Activated T-cell treated with anti-CD3 and anti-CD28 coated beads, Interleukin-2, amount 50 U/mL, for 24 hours (primary cell): ENCODE data around the gene TSPAN4.

Source experiments
- DNase-seq: peaks from one replicate; pipeline ENCODE4 v3.0.0-alpha.2; 2020
- H3K27ac Mint-ChIP-seq: 2 replicates; pipeline ENCODE4 v1.8.0; 2020; ENCODE audit warnings: mild to moderate bottlenecking, mixed read lengths
- H3K27me3 Mint-ChIP-seq: 2 replicates; pipeline ENCODE4 v1.8.0; 2020; ENCODE audit warnings: mixed read lengths
- H3K36me3 Mint-ChIP-seq: 2 replicates; pipeline ENCODE4 v1.8.0; 2020; ENCODE audit warnings: low read depth, mixed read lengths
- H3K4me1 Mint-ChIP-seq: 2 replicates; pipeline ENCODE4 v1.8.0; 2020; ENCODE audit warnings: low read depth, mixed read lengths
- H3K4me3 Mint-ChIP-seq: 2 replicates; pipeline ENCODE4 v1.8.0; 2020; ENCODE audit warnings: mild to moderate bottlenecking, moderate library complexity, mixed read lengths
- H3K9me3 Mint-ChIP-seq: 2 replicates; pipeline ENCODE4 v1.8.0; 2020; ENCODE audit warnings: mixed read lengths

The TSPAN4 gene

DNA sequence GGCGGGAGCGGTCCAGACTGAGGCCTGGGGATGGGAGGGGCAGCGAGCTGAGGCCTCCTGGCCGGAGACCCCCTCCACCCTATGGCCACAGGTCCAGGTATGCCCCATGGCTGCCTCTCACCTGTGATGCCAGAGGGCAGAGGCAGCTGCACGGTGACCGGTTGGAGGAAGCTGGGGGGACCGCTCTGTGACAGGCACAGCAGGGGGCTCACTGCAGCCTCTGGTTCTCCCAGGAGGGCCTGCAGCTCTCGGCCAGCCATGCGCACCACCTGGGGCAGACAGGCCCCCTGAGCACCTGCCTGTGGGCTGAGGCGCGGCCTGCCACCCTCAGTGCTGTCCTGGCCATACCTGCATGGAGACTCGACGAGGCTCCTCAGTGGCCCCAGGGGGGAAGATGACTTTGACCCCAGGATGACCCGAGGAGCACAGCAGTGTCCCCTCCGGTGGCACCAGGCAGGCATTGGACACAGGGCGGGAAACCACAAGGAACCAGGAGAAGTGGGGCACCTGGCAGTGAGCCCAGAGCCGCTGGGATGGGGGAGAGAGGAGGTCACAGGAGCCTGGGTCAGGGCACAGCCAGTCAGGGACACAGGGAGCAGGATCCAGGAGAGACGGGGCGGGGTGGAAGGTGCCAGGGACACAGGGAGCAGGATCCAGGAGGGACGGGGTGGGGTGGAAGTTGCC lies 41.4 kb upstream of the TSPAN4 start:
- H3K27me3 Mint-ChIP-seq = no peaks in the 10 kb centered on the region
- no peak overlapping the region for H3K27ac Mint-ChIP-seq
- H3K36me3 Mint-ChIP-seq = peaks cover 43% of the 10 kb centered on the region
- no peak overlapping the region for H3K4me3 Mint-ChIP-seq
- H3K4me1 Mint-ChIP-seq = peaks cover 20% of the 10 kb centered on the region
- no peak for DNase-seq
- H3K9me3 Mint-ChIP-seq = no peaks in the 10 kb centered on the region

DNA sequence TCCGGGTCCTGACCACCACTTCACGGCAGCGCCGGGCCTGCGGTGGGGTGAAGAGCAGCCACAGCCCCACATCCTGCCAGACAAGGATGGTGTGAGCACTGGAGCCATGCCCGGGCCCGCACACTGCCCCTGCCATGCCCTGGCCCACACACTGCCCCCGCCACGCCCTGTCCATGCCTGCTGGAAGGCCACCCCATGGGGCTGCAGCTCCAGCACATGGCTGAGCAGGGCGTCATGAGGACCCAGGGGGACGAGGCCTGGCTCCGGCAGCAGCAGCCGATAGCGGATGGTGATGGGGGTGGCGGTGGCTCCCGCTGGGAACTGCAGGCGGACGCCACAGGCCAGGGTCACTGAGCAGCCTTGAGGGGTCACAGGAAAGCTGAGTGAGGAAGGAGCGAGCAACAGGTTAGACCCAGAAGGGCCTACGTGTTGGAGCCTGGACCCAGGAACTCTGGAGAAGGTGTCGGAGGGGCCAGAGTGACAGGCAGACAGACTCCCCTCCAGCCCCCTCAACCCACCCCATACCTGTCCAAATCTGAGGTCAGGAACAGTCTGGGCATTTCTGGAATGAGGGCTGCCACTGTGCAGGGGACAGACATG lies 40.5 kb upstream of the TSPAN4 start:
- no peak for DNase-seq
- H3K36me3 Mint-ChIP-seq = peaks cover 40% of the 10 kb centered on the region
- no peaks in the 10 kb centered on the region for H3K27me3 Mint-ChIP-seq
- H3K4me1 Mint-ChIP-seq = peaks cover 14% of the 10 kb centered on the region
- H3K27ac Mint-ChIP-seq = no peak overlapping the region
- H3K9me3 Mint-ChIP-seq = no peaks in the 10 kb centered on the region
- no peak overlapping the region for H3K4me3 Mint-ChIP-seq

DNA sequence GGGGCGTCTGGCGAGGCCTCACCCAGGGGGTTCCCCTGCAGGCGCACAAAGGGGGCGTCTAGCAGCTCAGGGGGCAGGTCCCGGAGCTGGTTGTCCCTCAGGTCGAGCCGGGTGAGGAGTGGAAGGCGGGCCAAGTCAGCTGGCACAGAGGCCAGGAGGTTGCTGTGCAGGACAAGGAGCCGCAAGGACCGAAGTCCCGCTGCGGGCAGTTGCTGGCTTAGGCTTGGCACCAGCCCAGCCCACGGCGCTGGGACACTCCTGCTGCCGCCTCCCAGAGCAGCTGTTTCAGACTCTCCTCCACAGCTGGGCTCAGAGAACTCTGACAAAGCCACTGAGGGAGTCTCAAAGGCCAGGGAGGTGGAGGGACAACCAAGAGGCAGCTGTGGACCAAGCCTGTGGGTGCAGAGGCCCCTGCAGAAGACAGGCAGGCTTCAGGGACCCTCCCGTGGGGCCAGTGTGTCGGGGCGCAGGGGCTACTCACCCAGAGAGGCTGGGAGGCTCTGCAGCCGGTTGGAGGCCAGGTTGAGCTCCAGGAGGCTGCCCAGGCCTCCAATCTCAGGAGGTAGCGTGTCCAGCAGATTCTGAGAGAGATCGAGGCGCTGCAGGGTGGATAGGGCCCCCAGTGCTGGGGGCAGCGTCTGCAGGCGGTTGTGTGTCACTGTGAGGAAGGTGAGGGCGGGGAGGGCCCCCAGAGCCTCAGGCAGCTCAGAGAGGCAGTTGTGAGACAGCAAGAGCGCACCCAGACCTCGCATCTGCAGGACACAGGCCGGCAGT lies 39.8 kb upstream of the TSPAN4 start:
- H3K27ac Mint-ChIP-seq = no peak overlapping the region
- H3K27me3 Mint-ChIP-seq = no peaks in the 10 kb centered on the region
- H3K9me3 Mint-ChIP-seq = no peaks in the 10 kb centered on the region
- DNase-seq = no peak
- H3K36me3 Mint-ChIP-seq = peaks cover 43% of the 10 kb centered on the region
- peak overlapping the region; percentile 84 for H3K4me3 Mint-ChIP-seq
- peaks cover 18% of the 10 kb centered on the region for H3K4me1 Mint-ChIP-seq

DNA sequence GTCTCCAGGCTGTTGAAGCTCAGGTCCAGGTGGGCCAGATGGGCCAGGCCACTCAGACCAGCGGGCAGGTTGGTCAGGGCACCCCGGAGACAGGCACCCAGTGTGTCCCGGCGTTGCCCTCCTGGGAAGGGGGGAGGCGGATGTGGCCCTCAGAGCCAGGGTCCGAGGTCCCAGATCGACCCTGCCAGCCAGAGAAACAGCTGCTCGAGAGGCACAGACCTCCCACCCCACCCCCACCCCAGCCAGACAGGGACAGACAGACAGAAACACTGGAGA lies 39.2 kb upstream of the TSPAN4 start:
- H3K27ac Mint-ChIP-seq = no peak overlapping the region
- peak overlapping the region; percentile 84 for H3K4me3 Mint-ChIP-seq
- H3K36me3 Mint-ChIP-seq = peaks cover 45% of the 10 kb centered on the region
- no peak for DNase-seq
- H3K9me3 Mint-ChIP-seq = no peaks in the 10 kb centered on the region
- peaks cover 22% of the 10 kb centered on the region for H3K4me1 Mint-ChIP-seq
- H3K27me3 Mint-ChIP-seq = no peaks in the 10 kb centered on the region

DNA sequence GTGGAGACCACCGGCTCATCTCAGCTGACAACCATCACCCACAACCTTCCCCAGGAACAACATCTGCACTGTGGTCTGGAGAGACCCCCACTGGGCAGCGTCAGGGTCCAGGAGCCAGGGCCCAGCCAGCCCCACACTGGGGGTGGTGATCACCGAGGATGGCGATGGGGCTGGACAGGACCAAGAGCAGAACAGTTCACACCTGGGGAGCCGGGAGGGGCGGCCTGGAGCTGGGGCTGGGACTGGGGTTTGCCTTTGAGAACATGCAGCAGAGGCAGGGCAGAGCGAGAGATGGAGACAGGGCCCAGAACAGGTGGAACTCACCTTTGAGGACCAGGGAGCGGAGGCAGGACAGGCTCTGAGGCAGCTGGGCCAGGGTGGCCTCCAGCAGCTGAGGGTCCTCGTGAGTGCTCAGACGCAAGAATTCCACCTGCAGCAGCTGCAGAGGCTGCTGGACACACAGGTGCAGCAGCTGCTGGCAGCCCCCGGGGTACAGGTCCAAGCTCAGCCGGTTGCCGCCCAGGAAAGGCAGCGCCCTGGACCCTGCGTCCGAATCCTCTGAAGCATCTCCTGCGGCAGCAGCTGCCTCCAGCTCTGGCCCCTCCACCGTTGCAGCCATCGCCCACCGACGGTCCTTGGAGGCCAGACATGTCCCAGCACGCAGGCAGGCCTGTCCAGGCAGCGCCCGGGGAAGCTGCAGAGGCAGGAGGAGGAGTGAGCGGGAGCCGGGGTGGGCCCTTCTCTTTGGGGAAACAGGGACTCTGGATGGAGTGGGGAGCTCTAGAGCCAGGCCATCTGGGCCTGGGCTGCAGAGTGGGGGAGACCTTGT lies 38.7 kb upstream of the TSPAN4 start:
- Mint-ChIP-seq H3K4me3 (peak overlapping the region; percentile 84), H3K27ac (peak overlapping the region; percentile 74), H3K27me3 (no peaks in the 10 kb centered on the region), H3K4me1 (peaks cover 26% of the 10 kb centered on the region), H3K9me3 (no peaks in the 10 kb centered on the region), H3K36me3 (peaks cover 50% of the 10 kb centered on the region)
- no peak for DNase-seq

DNA sequence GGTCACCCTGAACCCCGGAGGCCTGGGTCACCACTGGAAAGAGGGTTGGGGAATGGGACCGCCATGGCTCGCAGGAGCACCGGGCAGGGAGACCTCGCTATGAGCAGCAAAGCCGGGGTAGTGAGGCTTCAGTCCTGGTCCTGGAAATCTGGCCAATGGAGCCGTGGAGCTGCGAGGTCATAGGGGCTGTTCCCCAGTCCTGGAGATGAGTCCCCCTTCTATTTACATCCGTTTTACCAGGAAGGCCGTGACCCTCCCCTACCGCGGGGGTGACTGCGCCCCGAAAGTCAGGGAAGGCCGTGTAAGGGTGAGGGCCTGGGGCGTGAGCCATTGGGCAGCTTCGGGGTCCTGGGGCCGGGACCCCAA lies 38.1 kb upstream of the TSPAN4 start:
- Mint-ChIP-seq H3K4me1 (peaks cover 26% of the 10 kb centered on the region), H3K27ac (peak overlapping the region; percentile 74), H3K27me3 (no peaks in the 10 kb centered on the region), H3K36me3 (peaks cover 49% of the 10 kb centered on the region), H3K4me3 (peak overlapping the region; percentile 84), H3K9me3 (no peaks in the 10 kb centered on the region)
- DNase-seq = no peak

DNA sequence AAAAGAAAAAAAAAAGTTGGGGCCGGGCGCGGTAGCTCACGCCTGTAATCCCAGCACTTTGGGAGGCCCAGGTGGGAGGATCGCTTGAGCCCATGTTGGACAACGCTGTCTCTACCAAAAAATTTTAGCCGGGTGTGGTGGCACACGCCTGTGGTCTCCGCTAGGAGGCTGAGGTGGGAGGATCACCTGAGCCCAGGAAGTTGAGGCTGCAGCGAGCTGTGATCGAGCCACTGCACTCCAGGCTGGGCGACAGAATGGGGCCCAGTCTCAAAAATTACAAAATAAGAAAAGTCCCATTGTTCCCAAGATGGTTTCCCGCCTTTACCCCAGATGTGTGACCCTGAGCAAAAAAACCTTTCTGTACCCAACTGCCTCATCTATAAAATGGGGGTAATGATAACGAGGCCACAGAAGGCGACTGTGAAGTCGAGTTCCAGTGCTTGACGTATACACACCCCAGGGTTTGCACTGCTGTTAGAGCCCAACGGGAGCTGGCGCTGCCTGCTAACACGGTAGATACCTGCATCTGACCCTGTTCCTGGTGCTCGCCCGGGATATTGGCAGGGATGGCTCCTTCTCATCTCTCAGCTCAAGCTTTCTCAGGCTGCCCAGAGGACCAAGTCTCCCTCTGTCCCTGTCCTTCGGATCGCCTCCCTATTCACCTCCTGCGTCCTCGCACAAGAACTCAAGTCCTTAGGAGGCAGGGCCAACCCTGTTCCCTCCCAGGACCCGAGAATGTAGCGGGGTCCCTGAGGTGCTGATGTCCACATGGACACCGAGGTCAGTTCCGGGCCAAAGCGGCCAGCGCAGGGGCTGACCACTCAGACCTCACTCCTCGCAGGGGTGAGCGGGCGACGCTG lies 34.0 kb upstream of the TSPAN4 start:
- Mint-ChIP-seq H3K9me3 (no peaks in the 10 kb centered on the region), H3K4me3 (peak overlapping the region; percentile 89), H3K4me1 (peaks cover 48% of the 10 kb centered on the region), H3K36me3 (peaks cover 56% of the 10 kb centered on the region), H3K27me3 (no peaks in the 10 kb centered on the region), H3K27ac (peak overlapping the region; percentile 99)
- peak; percentile 54 for DNase-seq

DNA sequence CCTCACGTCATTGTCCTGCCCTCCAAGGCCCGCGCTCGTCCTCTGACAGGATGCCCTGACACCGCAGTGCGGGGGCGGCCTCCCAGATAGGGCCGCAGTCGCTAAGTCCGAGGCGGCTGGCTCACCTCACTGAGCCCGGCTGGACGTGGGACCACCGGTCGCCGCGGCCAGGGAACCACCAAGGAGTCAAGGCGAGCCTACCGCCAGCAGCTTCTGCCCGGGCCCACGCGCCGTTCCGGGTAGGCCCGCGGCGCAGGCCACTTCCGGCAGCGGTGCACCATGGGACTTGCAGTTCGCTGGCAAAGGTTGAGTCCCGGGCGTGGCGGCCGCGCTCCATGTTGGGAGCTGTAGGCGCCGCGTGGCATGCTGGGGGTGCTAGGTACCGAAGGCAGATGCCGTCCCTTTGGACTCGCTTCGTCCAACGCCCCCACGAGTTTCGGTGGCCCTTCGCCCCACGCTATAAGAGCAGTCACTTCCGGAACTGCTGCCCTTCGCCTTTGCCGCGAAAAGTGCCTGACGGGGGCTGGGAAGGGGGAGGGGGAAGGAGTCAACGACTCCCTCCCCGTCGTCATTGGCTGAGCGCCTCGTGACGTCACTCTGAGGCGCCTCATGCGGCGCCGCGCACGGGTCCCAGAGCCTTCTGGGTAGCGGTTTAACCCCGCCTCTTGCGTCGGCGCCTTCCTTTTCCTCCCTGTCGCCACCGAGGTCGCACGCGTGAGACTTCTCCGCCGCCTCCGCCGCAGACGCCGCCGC lies 33.2 kb upstream of the TSPAN4 start, which contains the start of gene RPLP2:
Gene RPLP2 (plus strand): TSS at position 681 of the 753 bp plus-strand sequence. CDS start 268 bp downstream, outside the sequence.
- peak; percentile 99 for DNase-seq
- Mint-ChIP-seq H3K9me3 (no peaks in the 10 kb centered on the region), H3K4me3 (peak within 1 kb of the TSS; percentile 89), H3K27ac (peak within 1 kb of the TSS; percentile 99), H3K36me3 (peaks cover 62% of the 10 kb centered on the region), H3K4me1 (peaks cover 46% of the 10 kb centered on the region), H3K27me3 (no peaks in the 10 kb centered on the region)

DNA sequence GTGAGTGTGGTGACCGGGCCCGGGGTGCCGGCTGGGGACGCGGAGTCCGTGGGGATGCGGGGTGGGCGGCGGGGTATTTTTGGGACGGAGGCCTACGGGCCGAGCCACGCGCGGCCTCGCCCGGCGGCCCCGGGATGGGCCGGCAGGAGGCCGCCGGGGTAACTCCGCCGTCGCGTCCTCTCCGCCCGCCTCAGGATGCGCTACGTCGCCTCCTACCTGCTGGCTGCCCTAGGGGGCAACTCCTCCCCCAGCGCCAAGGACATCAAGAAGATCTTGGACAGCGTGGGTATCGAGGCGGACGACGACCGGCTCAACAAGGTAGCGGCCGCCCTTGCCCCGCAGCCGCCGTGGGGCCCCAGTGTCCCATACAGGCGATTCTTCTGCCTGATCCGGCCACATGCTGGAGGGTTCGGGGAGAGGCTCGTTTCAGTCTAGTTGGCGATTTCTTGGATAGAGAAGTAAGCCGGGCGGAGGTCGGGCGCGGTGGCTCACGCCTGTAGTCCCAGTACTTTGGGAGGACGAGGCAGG lies 32.5 kb upstream of the TSPAN4 start:
- H3K27me3 Mint-ChIP-seq = no peaks in the 10 kb centered on the region
- H3K36me3 Mint-ChIP-seq = peaks cover 69% of the 10 kb centered on the region
- H3K27ac Mint-ChIP-seq = peak overlapping the region; percentile 99
- H3K9me3 Mint-ChIP-seq = no peaks in the 10 kb centered on the region
- peaks cover 44% of the 10 kb centered on the region for H3K4me1 Mint-ChIP-seq
- H3K4me3 Mint-ChIP-seq = peak overlapping the region; percentile 89
- no peak for DNase-seq

DNA sequence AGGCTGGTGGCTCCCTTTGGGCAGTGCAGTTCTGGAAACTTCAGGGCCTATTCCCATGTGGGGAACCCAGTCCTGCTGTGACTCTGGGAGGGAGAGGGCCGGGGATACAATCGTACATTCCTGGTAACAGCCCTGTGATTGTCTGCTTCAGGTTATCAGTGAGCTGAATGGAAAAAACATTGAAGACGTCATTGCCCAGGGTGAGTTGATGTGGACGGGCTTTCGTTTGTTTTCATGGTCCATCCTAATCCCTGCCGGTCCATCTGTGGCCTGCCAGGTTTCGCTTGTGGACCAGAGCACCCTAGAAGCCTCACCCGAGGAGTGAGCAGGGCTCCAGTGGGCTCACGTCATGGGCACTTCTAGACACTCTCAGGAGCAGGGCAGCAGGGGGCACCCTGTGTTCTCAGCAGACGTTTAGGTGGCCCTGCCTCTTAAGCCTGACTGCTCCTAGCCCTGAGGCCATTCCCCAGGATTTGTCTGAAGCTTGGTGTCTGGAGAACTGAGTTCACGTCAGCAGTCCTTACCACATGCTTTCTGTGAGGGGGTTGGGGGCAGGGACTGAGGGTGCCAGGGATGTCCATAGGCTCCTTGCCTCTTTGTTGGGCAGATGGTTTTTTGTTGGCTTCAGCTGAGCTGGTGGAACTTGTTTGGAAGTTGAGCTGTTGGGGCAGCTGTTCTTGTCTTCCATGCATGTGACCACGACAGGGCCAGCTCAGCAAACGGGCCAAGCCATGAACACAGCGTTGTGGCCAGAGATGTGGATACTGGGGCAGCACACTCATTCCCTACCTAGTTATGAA lies 31.0 kb upstream of the TSPAN4 start:
- Mint-ChIP-seq H3K9me3 (no peaks in the 10 kb centered on the region), H3K4me1 (peaks cover 36% of the 10 kb centered on the region), H3K36me3 (peaks cover 79% of the 10 kb centered on the region), H3K4me3 (peak overlapping the region; percentile 89), H3K27me3 (no peaks in the 10 kb centered on the region), H3K27ac (peak overlapping the region; percentile 96)
- DNase-seq = peak; percentile 43

DNA sequence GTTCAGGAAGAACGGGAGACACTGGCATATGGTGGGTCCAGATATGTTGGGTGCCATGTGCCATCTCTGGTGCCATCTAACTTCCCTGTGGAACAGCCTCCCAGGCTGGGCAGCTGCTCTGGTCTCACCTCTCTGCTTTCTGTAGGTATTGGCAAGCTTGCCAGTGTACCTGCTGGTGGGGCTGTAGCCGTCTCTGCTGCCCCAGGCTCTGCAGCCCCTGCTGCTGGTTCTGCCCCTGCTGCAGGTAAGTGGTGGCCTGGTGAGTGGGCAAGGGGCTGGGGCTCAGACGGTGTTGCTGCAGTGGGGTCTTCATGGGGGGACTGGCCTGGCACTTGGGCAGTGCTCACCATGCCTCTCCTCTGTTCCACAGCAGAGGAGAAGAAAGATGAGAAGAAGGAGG lies 30.3 kb upstream of the TSPAN4 start:
- Mint-ChIP-seq H3K4me1 (peaks cover 36% of the 10 kb centered on the region), H3K27me3 (no peaks in the 10 kb centered on the region), H3K36me3 (peaks cover 79% of the 10 kb centered on the region), H3K4me3 (peak overlapping the region; percentile 89), H3K27ac (peak overlapping the region; percentile 96), H3K9me3 (no peaks in the 10 kb centered on the region)
- DNase-seq = no peak

DNA sequence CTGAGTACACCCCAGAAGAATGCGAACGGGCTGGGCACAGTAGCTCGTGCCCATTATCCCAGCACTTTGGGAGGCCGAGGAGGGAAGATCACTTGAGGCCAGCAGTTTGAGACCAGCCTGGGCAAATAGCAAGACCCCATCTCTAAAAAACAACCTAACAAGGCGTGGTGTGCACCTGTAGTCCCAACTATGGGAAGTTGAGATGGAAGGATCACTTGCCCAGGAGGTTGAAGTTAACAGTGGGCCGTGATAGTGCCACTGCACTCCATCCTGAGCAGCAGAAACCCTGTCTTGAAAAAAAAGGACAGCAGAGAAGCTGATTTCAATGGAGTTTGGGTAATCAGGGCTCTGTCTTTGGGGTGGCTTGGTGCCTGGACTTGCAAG lies 29.6 kb upstream of the TSPAN4 start:
- Mint-ChIP-seq H3K27ac (peak overlapping the region; percentile 96), H3K36me3 (peaks cover 75% of the 10 kb centered on the region), H3K9me3 (no peaks in the 10 kb centered on the region), H3K27me3 (no peaks in the 10 kb centered on the region), H3K4me3 (peak overlapping the region; percentile 89), H3K4me1 (peaks cover 31% of the 10 kb centered on the region)
- no peak for DNase-seq
